Activated CD4-positive, alpha-beta T cell treated with anti-CD3 and anti-CD28 coated beads, Interleukin-2, amount 50 U/mL, for 4 hours (primary cell): ENCODE data around the gene HDHD2.

Experiments
- DNase-seq, 2 experiments: peaks; one replicate each; pipeline ENCODE4 v3.0.0-alpha.2; 2020

HDHD2 gene

GRCh38 chr18:47143899-47144485 lies 6.3 kb downstream of the HDHD2 start:
- DNase-seq: no peak

GRCh38 chr18:47143153-47143552 lies 7.1 kb downstream of the HDHD2 start:
- DNase-seq: no peak

- no peak for DNase-seq
These were observed 9.0 kb downstream of the HDHD2 start for GRCh38 chr18:47141289-47141688.

GRCh38 chr18:47121146-47121545 lies 29.2 kb downstream of the HDHD2 start:
- no peak for DNase-seq

GRCh38 chr18:47120428-47120827 lies 29.9 kb downstream of the HDHD2 start:
- no peak for DNase-seq

- no peak for DNase-seq
These were observed 31.3 kb downstream of the HDHD2 start for GRCh38 chr18:47118981-47119380.

- no peak for DNase-seq
These were observed 35.1 kb downstream of the HDHD2 start for GRCh38 chr18:47115205-47115604.

GRCh38 chr18:47113796-47114540 lies 36.3 kb downstream of the HDHD2 start:
- no peak for DNase-seq

- DNase-seq: no peak
These were observed 39.6 kb downstream of the HDHD2 start for GRCh38 chr18:47110492-47111274.

GRCh38 chr18:47109720-47110119 lies 40.6 kb downstream of the HDHD2 start:
- no peak for DNase-seq

- DNase-seq: no peak
These were observed 41.3 kb downstream of the HDHD2 start for GRCh38 chr18:47108998-47109405.

- no peak for DNase-seq
These were observed 41.9 kb downstream of the HDHD2 start for GRCh38 chr18:47108373-47108772.

- DNase-seq: peak; percentile 52 to 53
These were observed 50.0 kb downstream of the HDHD2 start for GRCh38 chr18:47100212-47100831.

GRCh38 chr18:47095810-47096209 lies 54.5 kb downstream of the HDHD2 start:
- no peak for DNase-seq

- no peak for DNase-seq
These were observed 62.6 kb downstream of the HDHD2 start for GRCh38 chr18:47087676-47088075.

GRCh38 chr18:47081578-47081977 lies 68.7 kb downstream of the HDHD2 start:
- DNase-seq: no peak

- no peak for DNase-seq
These were observed 69.4 kb downstream of the HDHD2 start for GRCh38 chr18:47080872-47081271.

GRCh38 chr18:47077111-47077510 lies 73.2 kb downstream of the HDHD2 start:
- no peak for DNase-seq

- DNase-seq: no peak
These were observed 75.0 kb downstream of the HDHD2 start for GRCh38 chr18:47075098-47075883.

GRCh38 chr18:47067648-47068047 lies 82.7 kb downstream of the HDHD2 start:
- no peak for DNase-seq

GRCh38 chr18:47063096-47063495 lies 87.2 kb downstream of the HDHD2 start:
- no peak for DNase-seq

GRCh38 chr18:47062471-47062870 lies 87.8 kb downstream of the HDHD2 start:
- DNase-seq: no peak
